Neuronal stem cell (in vitro differentiated cells): Measurements from ENCODE around the gene FOXD4L6.
"Not testable (repeated sequence)": the region's sequence is repeated elsewhere in the genome, so short reads cannot be mapped to it uniquely, and the experiment has no call there.

Source experiments
- DNase-seq: peaks from one replicate; pipeline ENCODE4 v3.0.0-alpha.2; 2013; ENCODE audit warnings: low spot score
- H2AFZ ChIP-seq: one replicate; pipeline ENCODE4 v1.6.1; 2013; ENCODE audit warnings: mild to moderate bottlenecking, low read length, inconsistent platforms
- H2AK5ac ChIP-seq: 2 replicates; pipeline ENCODE4 v1.6.1; 2013; ENCODE audit warnings: low read depth, mild to moderate bottlenecking, inconsistent platforms, low read length, moderate library complexity, mixed read lengths
- H2BK120ac ChIP-seq: 2 replicates; pipeline ENCODE4 v1.6.1; 2013; ENCODE audit warnings: low read depth, mild to moderate bottlenecking, inconsistent platforms, low read length, moderate library complexity, mixed read lengths
- H2BK12ac ChIP-seq: one replicate; pipeline ENCODE4 v1.6.1; 2013; ENCODE audit warnings: low read length, inconsistent platforms
- H2BK15ac ChIP-seq: 2 replicates; pipeline ENCODE4 v1.6.1; 2013; ENCODE audit warnings: mild to moderate bottlenecking, low read length, inconsistent platforms, mixed read lengths
- H2BK5ac ChIP-seq: one replicate; pipeline ENCODE4 v1.6.1; 2013; ENCODE audit warnings: inconsistent platforms, mild to moderate bottlenecking, low read length, moderate library complexity
- H3K14ac ChIP-seq: one replicate; pipeline ENCODE4 v1.6.1; 2013; ENCODE audit warnings: low read length, inconsistent platforms
- H3K18ac ChIP-seq: 2 replicates; pipeline ENCODE4 v1.6.1; 2013; ENCODE audit warnings: low read length, inconsistent platforms
- H3K23ac ChIP-seq: 2 replicates; pipeline ENCODE4 v1.6.1; 2013; ENCODE audit warnings: low read depth, mild to moderate bottlenecking, mixed read lengths, low read length, inconsistent platforms; ENCODE audit not compliant: poor library complexity
- H3K27ac ChIP-seq: replicated peaks from 3 replicates; pipeline ENCODE4 v1.5.1; 2013; ENCODE audit warnings: low read length, inconsistent platforms
- H3K27me3 ChIP-seq, 3 experiments: 2 replicates each; pipeline ENCODE4 v1.6.1; 2013; ENCODE audit warnings: low read length in 3 of 3, mild to moderate bottlenecking in 2 of 3, inconsistent platforms in 1 of 3, low read depth in 1 of 3, mixed read lengths in 1 of 3, moderate library complexity in 1 of 3; ENCODE audit not compliant: control insufficient read depth in 3 of 3, insufficient read depth in 3 of 3
- H3K36me3 ChIP-seq, 2 donors: replicated peaks in 1 of 2; 2 replicates each; pipeline ENCODE4 v1.6.1; 2013; ENCODE audit warnings: low read length in 2 of 2; ENCODE audit not compliant: control insufficient read depth in 2 of 2, insufficient read depth in 2 of 2
- H3K4ac ChIP-seq: 2 replicates; pipeline ENCODE4 v1.6.1; 2013; ENCODE audit warnings: inconsistent platforms, mild to moderate bottlenecking, low read length, moderate library complexity
- H3K4me1 ChIP-seq, 2 donors: 1 replicate in 1 of 2; 2 replicates in 1 of 2; pipeline ENCODE4 v1.6.1; 2013; ENCODE audit warnings: low read length in 2 of 2, low read depth in 1 of 2; ENCODE audit not compliant: control insufficient read depth in 2 of 2, insufficient read depth in 1 of 2
- H3K4me2 ChIP-seq: one replicate; pipeline ENCODE4 v1.6.1; 2013; ENCODE audit warnings: mild to moderate bottlenecking, low read length, inconsistent platforms; ENCODE audit not compliant: insufficient read depth, poor library complexity, severe bottlenecking
- H3K4me3 ChIP-seq, 2 donors: 2 replicates each; pipeline ENCODE4 v1.5.1; 2013; ENCODE audit warnings: low read length in 2 of 2, mild to moderate bottlenecking in 2 of 2, inconsistent platforms in 1 of 2, moderate library complexity in 1 of 2
- H3K79me1 ChIP-seq: one replicate; pipeline ENCODE4 v1.6.1; 2013; ENCODE audit warnings: low read depth, mild to moderate bottlenecking, inconsistent platforms, low read length, moderate library complexity
- H3K9ac ChIP-seq: one replicate; pipeline ENCODE4 v1.6.1; 2013; ENCODE audit warnings: mild to moderate bottlenecking, low read depth, low read length, inconsistent platforms; ENCODE audit not compliant: poor library complexity
- H3K9me3 ChIP-seq, 2 donors: replicated peaks in 1 of 2; 2 replicates each; pipeline versions ENCODE3 to v1.6.1; 2013; ENCODE audit warnings: low read length in 2 of 2, mild to moderate bottlenecking in 2 of 2, inconsistent platforms in 1 of 2, low read depth in 1 of 2, mixed read lengths in 1 of 2, moderate library complexity in 1 of 2; ENCODE audit not compliant: control insufficient read depth in 2 of 2, insufficient read depth in 1 of 2
- H4K8ac ChIP-seq: one replicate; pipeline ENCODE4 v1.6.1; 2013; ENCODE audit warnings: low read depth, mild to moderate bottlenecking, inconsistent platforms, low read length, moderate library complexity
- H4K91ac ChIP-seq: one replicate; pipeline ENCODE4 v1.6.1; 2013; ENCODE audit warnings: low read length, low read depth, mild to moderate bottlenecking, inconsistent platforms; ENCODE audit not compliant: poor library complexity
- WGBS, 2 donors: extraction: QIAGEN DNeasy Blood & Tissue Kit; methylation state at CpG; one replicate each; pipeline ENCODE4 v1.1.7; 2013; ENCODE audit warnings: missing lambda C conversion rate in 2 of 2, mixed read lengths in 1 of 2; ENCODE audit not compliant: insufficient read length in 2 of 2, insufficient replicate concordance in 1 of 2; ENCODE audit errors: extremely low coverage in 2 of 2; 5-methylcytosine and 5-hydroxymethylcytosine counted together

Gene FOXD4L6

DNA sequence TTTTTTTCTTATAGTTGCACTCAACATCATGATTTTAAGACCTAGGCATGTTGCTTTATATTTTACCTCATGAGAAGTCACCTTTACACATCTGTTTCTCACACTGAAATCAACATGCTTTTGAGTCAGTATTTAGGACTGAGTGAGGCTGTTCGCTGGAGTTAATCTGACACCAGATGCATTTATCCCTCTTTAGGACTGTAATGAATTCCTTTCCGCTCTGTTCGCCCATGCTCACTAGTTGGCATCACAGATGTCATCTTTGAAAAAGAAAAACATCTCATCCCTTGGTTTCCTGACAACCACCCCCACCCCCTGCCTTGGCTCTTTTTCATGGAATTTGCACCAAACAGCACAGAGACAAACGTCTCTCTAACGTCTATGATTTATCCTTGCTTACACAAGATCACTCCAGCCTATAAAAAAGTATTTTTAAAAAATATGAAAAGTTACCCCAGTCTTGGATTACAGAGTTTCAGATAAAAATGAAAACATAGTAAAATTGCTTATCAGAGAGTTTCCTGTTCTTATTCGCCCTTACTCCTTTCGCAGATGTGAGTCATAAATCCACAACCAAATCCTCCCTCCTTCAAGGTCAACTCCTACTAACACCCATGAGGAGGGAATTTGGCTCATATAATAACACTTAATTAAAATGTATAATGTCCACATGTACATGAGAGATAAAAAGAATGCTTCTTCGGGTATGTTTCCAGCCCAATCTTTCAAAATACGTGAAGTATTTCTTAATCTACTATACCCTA, 34.3 kb downstream of the FOXD4L6 start:
- H2BK120ac ChIP-seq, H3K9ac ChIP-seq, H2BK12ac ChIP-seq, H3K4me3 ChIP-seq, H3K27ac ChIP-seq, H3K9me3 ChIP-seq, H3K14ac ChIP-seq, DNase-seq, H3K4ac ChIP-seq, H3K27me3 ChIP-seq, H3K36me3 ChIP-seq, H4K8ac ChIP-seq, H3K79me1 ChIP-seq, H3K23ac ChIP-seq, H2BK15ac ChIP-seq, H3K4me1 ChIP-seq, H2AFZ ChIP-seq, H2AK5ac ChIP-seq, H2BK5ac ChIP-seq, H3K18ac ChIP-seq, H4K91ac ChIP-seq, H3K4me2 ChIP-seq: not testable (repeated sequence)
- WGBS, 2 donors: no CpG with 5 or more reads among the region's 9 CpGs

DNA sequence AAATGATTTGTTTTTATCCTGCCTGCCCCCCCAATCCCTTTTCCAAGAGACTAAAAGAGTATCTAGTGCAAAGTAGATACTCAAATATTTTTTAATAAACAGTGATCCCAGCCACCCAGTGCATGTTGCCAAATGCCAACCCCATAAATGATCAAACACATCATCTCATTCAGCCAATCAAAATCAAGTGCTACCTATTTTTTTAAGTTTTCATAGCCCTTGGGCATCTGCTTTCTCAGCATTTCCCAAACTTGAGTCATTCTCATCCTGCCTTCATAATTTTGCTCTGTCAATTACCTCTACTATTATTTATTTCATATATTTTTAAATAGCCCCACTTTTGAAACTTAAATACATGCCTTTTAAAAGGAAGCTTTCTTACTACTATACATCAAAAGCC, 37.6 kb downstream of the FOXD4L6 start:
- not testable (repeated sequence) for H3K4me3 ChIP-seq, H2AK5ac ChIP-seq, H4K8ac ChIP-seq, H3K27me3 ChIP-seq, H2BK5ac ChIP-seq, DNase-seq, H3K9me3 ChIP-seq, H3K4me1 ChIP-seq, H2BK12ac ChIP-seq, H3K4ac ChIP-seq, H3K18ac ChIP-seq, H2BK120ac ChIP-seq, H3K14ac ChIP-seq, H3K79me1 ChIP-seq, H3K27ac ChIP-seq, H3K36me3 ChIP-seq, H3K9ac ChIP-seq, H2BK15ac ChIP-seq, H3K4me2 ChIP-seq, H2AFZ ChIP-seq, H3K23ac ChIP-seq, H4K91ac ChIP-seq

DNA sequence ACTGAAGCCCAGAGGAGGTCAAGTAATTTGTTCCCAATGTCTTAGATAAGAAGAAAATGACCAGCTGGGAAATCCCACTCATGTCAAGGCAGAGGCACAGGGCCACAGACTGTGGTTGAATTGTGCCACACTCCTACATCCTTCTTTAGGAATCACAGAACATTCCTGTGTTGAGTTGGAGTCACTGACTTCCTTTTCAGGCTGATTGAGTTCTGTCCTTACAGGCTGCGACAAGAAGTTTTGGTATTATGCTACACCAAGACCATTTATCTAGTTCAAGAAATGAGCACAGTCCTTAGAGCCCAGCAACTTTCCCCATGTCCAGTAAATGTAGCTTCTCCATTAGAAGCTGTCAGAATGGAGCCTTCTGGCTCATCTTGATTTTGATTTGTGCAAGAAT, 38.1 kb downstream of the FOXD4L6 start:
- not testable (repeated sequence) for H2AFZ ChIP-seq, H2BK12ac ChIP-seq, H3K4me2 ChIP-seq, H3K4me1 ChIP-seq, H4K8ac ChIP-seq, H3K9ac ChIP-seq, H3K14ac ChIP-seq, H3K79me1 ChIP-seq, H3K23ac ChIP-seq, H4K91ac ChIP-seq, H2BK15ac ChIP-seq, DNase-seq, H3K18ac ChIP-seq, H3K4ac ChIP-seq, H3K4me3 ChIP-seq, H2BK120ac ChIP-seq, H2AK5ac ChIP-seq, H3K9me3 ChIP-seq, H2BK5ac ChIP-seq, H3K27me3 ChIP-seq, H3K36me3 ChIP-seq, H3K27ac ChIP-seq
- no CpG with 5 or more reads among the region's 1 CpG for WGBS, 2 donors

- H3K9ac ChIP-seq, H3K9me3 ChIP-seq, H3K36me3 ChIP-seq, H3K27me3 ChIP-seq, H4K91ac ChIP-seq, H3K79me1 ChIP-seq, H3K23ac ChIP-seq, H3K18ac ChIP-seq, H3K27ac ChIP-seq, H3K4me3 ChIP-seq, H2BK12ac ChIP-seq, H3K4me1 ChIP-seq, H3K4ac ChIP-seq, H2AFZ ChIP-seq, DNase-seq, H2BK5ac ChIP-seq, H3K4me2 ChIP-seq, H2BK120ac ChIP-seq, H4K8ac ChIP-seq, H3K14ac ChIP-seq, H2BK15ac ChIP-seq, H2AK5ac ChIP-seq: not testable (repeated sequence)
- no CpG with 5 or more reads among the region's 11 CpGs for WGBS, 2 donors
Observed at GRCh38 chr9:41088450-41089059, 39.9 kb downstream of the FOXD4L6 start.
